SK-N-SH (cell line): ENCODE results near the gene PRSS16. TPM values are rescaled to one million over a fixed set of nuclear protein-coding genes. Genes with fewer than 3 reads are reported as not detected.

Experiments
- CTCF ChIA-PET: fragments of 300-600, 350-600 bp; formaldehyde crosslinking; extraction: SDS; loops from one replicate; lab custom pipeline; 2021; lab: Yijun Ruan, JAX
- POLR2A ChIA-PET: fragments of 350-600 bp; sonication (Branson Sonifier 250); formaldehyde crosslinking; extraction: SDS; loops from one replicate; lab custom pipeline; 2020; ENCODE audit warnings: antibody characterized with exemption, inconsistent platforms; lab: Yijun Ruan, JAX
- DNase-seq: peaks from one replicate; pipeline ENCODE4 v3.0.0; 2012
- H2AFZ ChIP-seq: fragments of 200-600 bp; sonication (generic); 2 replicates; pipeline ENCODE4 v1.8.1; 2016; ENCODE audit warnings: antibody characterized with exemption, mild to moderate bottlenecking, low read depth
- H3F3A ChIP-seq: fragments of 200-600 bp; sonication (generic); replicated peaks from 2 replicates; pipeline ENCODE3; 2016; ENCODE audit warnings: antibody characterized with exemption, mild to moderate bottlenecking; ENCODE audit not compliant: insufficient read depth
- H3K27ac ChIP-seq, 2 experiments: fragments of 200-500 bp in 1 of 2; fragments of 200-600 bp in 1 of 2; sonication (Bioruptor generic) in 1 of 2; sonication (generic), shearing (Covaris generic) in 1 of 2; 2 replicates each; pipeline versions ENCODE4 v1.5.1 to v1.6.1; 2014 to 2016; ENCODE audit warnings: low read depth in 2 of 2, inconsistent platforms in 1 of 2, low read length in 1 of 2, mild to moderate bottlenecking in 1 of 2, mixed read lengths in 1 of 2
- H3K27me3 ChIP-seq: fragments of 200-600 bp; sonication (generic), shearing (Covaris generic); 2 replicates; pipeline ENCODE4 v1.6.1; 2016; ENCODE audit warnings: mixed run types; ENCODE audit not compliant: insufficient read depth
- H3K36me3 ChIP-seq, 2 experiments: fragments of 200-500 bp in 1 of 2; fragments of 200-600 bp in 1 of 2; sonication (Bioruptor generic) in 1 of 2; sonication (generic) in 1 of 2; replicated peaks in 1 of 2; 2 replicates each; pipeline versions ENCODE3 to v1.5.1; 2014 to 2016; ENCODE audit warnings: low read length in 1 of 2, mild to moderate bottlenecking in 1 of 2; ENCODE audit not compliant: insufficient read depth in 2 of 2, control insufficient read depth in 1 of 2
- H3K4me1 ChIP-seq, 2 experiments: fragments of 200-500 bp in 1 of 2; fragments of 200-600 bp in 1 of 2; sonication (Bioruptor generic) in 1 of 2; sonication (generic), shearing (Covaris generic) in 1 of 2; 2 replicates each; pipeline versions ENCODE4 v1.5.1 to v1.6.1; 2014 to 2016; ENCODE audit warnings: low read depth in 1 of 2, low read length in 1 of 2, mixed run types in 1 of 2; ENCODE audit not compliant: insufficient read depth in 2 of 2, control insufficient read depth in 1 of 2
- H3K4me2 ChIP-seq: fragments of 200-600 bp; sonication (generic), shearing (Covaris generic); 2 replicates; pipeline ENCODE4 v1.6.1; 2017; ENCODE audit warnings: mixed run types
- H3K4me3 ChIP-seq, 2 experiments: fragments of 200-500 bp in 1 of 2; fragments of 200-600 bp in 1 of 2; sonication (Bioruptor generic) in 1 of 2; sonication (generic), shearing (Covaris generic) in 1 of 2; 2 replicates each; pipeline versions ENCODE4 v1.5.1 to v1.8.1; 2014 to 2016; ENCODE audit warnings: low read depth in 2 of 2, inconsistent platforms in 1 of 2, low read length in 1 of 2, mild to moderate bottlenecking in 1 of 2, mixed read lengths in 1 of 2, moderate library complexity in 1 of 2
- H3K79me2 ChIP-seq: fragments of 200-600 bp; sonication (generic); 2 replicates; pipeline ENCODE4 v1.8.1; 2017; ENCODE audit warnings: mild to moderate bottlenecking; ENCODE audit not compliant: insufficient read depth
- H3K9ac ChIP-seq: fragments of 200-600 bp; sonication (generic); 2 replicates; pipeline ENCODE4 v1.6.1; 2017; ENCODE audit warnings: mixed run types
- H3K9me2 ChIP-seq: fragments of 200-600 bp; sonication (generic); 2 replicates; pipeline ENCODE4 v1.6.1; 2017; ENCODE audit warnings: mixed run types
- H3K9me3 ChIP-seq: fragments of 200-600 bp; sonication (generic); 2 replicates; pipeline ENCODE4 v1.6.1; 2017; ENCODE audit warnings: mixed run types, mild to moderate bottlenecking, moderate library complexity
- H4K20me1 ChIP-seq: fragments of 200-600 bp; sonication (generic); 2 replicates; pipeline ENCODE4 v1.6.1; 2017; ENCODE audit warnings: mild to moderate bottlenecking, mixed run types; ENCODE audit not compliant: insufficient read depth
- CHD2 ChIP-seq: fragments of 150-350 bp; IDR thresholded peaks from 2 replicates; pipeline ENCODE4 v1.6.1; 2018; ENCODE audit warnings: low read length; ENCODE audit not compliant: partially characterized antibody
- CTCF ChIP-seq: fragments of 200-600 bp; sonication (generic); IDR thresholded peaks from 2 replicates; pipeline ENCODE4 v1.6.1; 2017; ENCODE audit warnings: antibody characterized with exemption, mild to moderate bottlenecking, moderate library complexity
- ELF1 ChIP-seq: IDR thresholded peaks from 2 replicates; pipeline ENCODE4 v1.4.0; 2012
- EP300 ChIP-seq, 2 experiments: IDR thresholded peaks; 2 replicates each; pipeline versions ENCODE4 v1.4.0 to v1.6.1; 2012; ENCODE audit warnings: borderline replicate concordance in 1 of 2, low read depth in 1 of 2, low read length in 1 of 2
- FOXJ3 ChIP-seq: sonication (generic); formaldehyde crosslinking; IDR thresholded peaks from 2 replicates; pipeline ENCODE4 v1.5.1; 2020; ENCODE audit warnings: mild to moderate bottlenecking, missing genetic modification reagents
- GABPA ChIP-seq: IDR thresholded peaks from 2 replicates; pipeline ENCODE4 v1.4.0; 2012; ENCODE audit warnings: low read depth, mild to moderate bottlenecking
- GATA2 ChIP-seq: sonication (generic); formaldehyde crosslinking; IDR thresholded peaks from 2 replicates; pipeline ENCODE4 v1.5.0; 2020; ENCODE audit warnings: mild to moderate bottlenecking, missing genetic modification reagents
- IRF3 ChIP-seq: fragments of 150-350 bp; IDR thresholded peaks from 2 replicates; pipeline ENCODE4 v1.6.1; 2016; ENCODE audit warnings: mild to moderate bottlenecking, low read depth, low read length
- MEF2A ChIP-seq: IDR thresholded peaks from 2 replicates; pipeline ENCODE4 v1.4.0; 2012; ENCODE audit warnings: low read depth, borderline replicate concordance
- NFIC ChIP-seq: IDR thresholded peaks from 2 replicates; pipeline ENCODE4 v1.4.0; 2012; ENCODE audit warnings: borderline replicate concordance
- POLR2AphosphoS5 ChIP-seq: IDR thresholded peaks from 2 replicates; pipeline ENCODE4 v1.6.1; 2012; ENCODE audit warnings: low read depth, low read length
- RCOR1 ChIP-seq: fragments of 150-350 bp; IDR thresholded peaks from 2 replicates; pipeline ENCODE4 v1.6.1; 2017; ENCODE audit warnings: antibody characterized with exemption, low read length
- RFX5 ChIP-seq: IDR thresholded peaks from 2 replicates; pipeline ENCODE4 v1.6.1; 2012; ENCODE audit warnings: mild to moderate bottlenecking, improper control_type of control experiment, low read length
- RXRA ChIP-seq: IDR thresholded peaks from 2 replicates; pipeline ENCODE4 v1.4.0; 2012; ENCODE audit warnings: low read depth, mild to moderate bottlenecking, borderline replicate concordance
- TAF1 ChIP-seq: IDR thresholded peaks from 2 replicates; pipeline ENCODE4 v1.6.1; 2012; ENCODE audit warnings: low read depth, mild to moderate bottlenecking, low read length, moderate library complexity, borderline replicate concordance
- TEAD4 ChIP-seq: IDR thresholded peaks from 2 replicates; pipeline ENCODE4 v1.4.0; 2012; ENCODE audit warnings: mild to moderate bottlenecking, borderline replicate concordance; ENCODE audit not compliant: insufficient read depth
- USF1 ChIP-seq: IDR thresholded peaks from 2 replicates; pipeline ENCODE4 v1.4.0; 2012; ENCODE audit warnings: low read depth, borderline replicate concordance
- USF2 ChIP-seq: fragments of 150-350 bp; IDR thresholded peaks from 2 replicates; pipeline ENCODE4 v1.6.1; 2017; ENCODE audit warnings: antibody characterized with exemption, low read length, low read depth, borderline replicate concordance
- WGBS: methylation state at CpG from one replicate; pipeline ENCODE4 v1.1.6; 2017; ENCODE audit warnings: low lambda C conversion rate; 5-methylcytosine and 5-hydroxymethylcytosine counted together
- polyA plus RNA-seq, 3 experiments: library from polyadenylated mRNA; depleted of rRNA; stranded (reverse); fragments of >200 nt; gene quantifications; 2 replicates each; pipeline ENCODE4 v1.2.3, GENCODE V29; 2012

PRSS16 gene
- polyA plus RNA-seq, 1 of the 3 experiments (the other 2 are of a cell fraction) = 0.07 TPM

- Histone ChIP-seq H3K27ac (no peak overlapping the region), H3K9me2 (no peaks in the 10 kb centered on the region), H3K4me2 (no peak overlapping the region), H3K9ac (no peak overlapping the region), H3K9me3 (no peaks in the 10 kb centered on the region; the same call in 1 of the 2 replicates), H2AFZ (no peak overlapping the region), H4K20me1 (no peaks in the 10 kb centered on the region), H3K27me3 (peaks cover 68% of the 10 kb centered on the region), H3K4me1 (peaks cover 0 to 2% of the 10 kb centered on the region in 2 experiments; a peak in 1 of 4 replicates), H3K36me3 (no peaks in the 10 kb centered on the region), H3F3A (peaks cover under 1% of the 10 kb centered on the region), H3K79me2 (no peaks in the 10 kb centered on the region), H3K4me3 (no peak overlapping the region)
- 6% methylated on average over 36 of the region's 36 CpGs for WGBS
- ChIA-PET CTCF (interaction anchor here (0.6 to 1.5 kb wide), 2 partner anchors 211 to 413 kb away, joined by 3 read pairs; no protein-coding TSS in a partner anchor), POLR2A (no interaction called here)
- peak; percentile 36 for DNase-seq
- TF ChIP-seq POLR2AphosphoS5 (no peak), FOXJ3 (CRISPR knock-in tag) (no peak), TEAD4 (no peak), RCOR1 (no peak), RFX5 (no peak), GABPA (no peak), RXRA (no peak), MEF2A (no peak), USF1 (no peak), IRF3 (no peak), GATA2 (CRISPR knock-in tag) (no peak), ELF1 (no peak), NFIC (no peak), TAF1 (no peak), USF2 (no peak), CTCF (no peak), EP300 (IDR thresholded peaks at IDR 0.05; ENCODE audit: borderline replicate concordance in 1 of 2, low read depth in 1 of 2, low read length in 1 of 2) (no peak), CHD2 (no peak)
Observed at GRCh38 chr6:27275025-27275956, 27.8 kb downstream of the PRSS16 start.
